ENCODE results near the gene RP2.

- TF ChIP-seq CTCF (IDR thresholded peaks at IDR 0.05) (no peak), POLR2A (IDR thresholded peaks at IDR 0.05) (no peak)
Measured at GRCh38 chrX:46927718-46928117, 90.9 kb downstream of the RP2 start.

Data from lower leg skin (tissue), 3 donors.